Common myeloid progenitor, CD34-positive (primary cell): Measurements from ENCODE around the gene CDH13.

ENCODE experiments used
- CTCF ChIA-PET: fragments of 350-600 bp; sonication (Branson Sonifier 250); formaldehyde crosslinking; loops from one replicate; lab custom pipeline; 2021; ENCODE audit warnings: antibody characterized with exemption; lab: Charles Lee
- POLR2A ChIA-PET: fragments of 350-600 bp; sonication (Branson Sonifier 250); formaldehyde crosslinking; loops from one replicate; lab custom pipeline; 2021; ENCODE audit warnings: antibody characterized with exemption; lab: Charles Lee
- DNase-seq, 3 donors: peaks; one replicate each; pipeline versions ENCODE4 v3.0.0 to v3.0.0-alpha.2; 2013
- H3K27ac ChIP-seq, 2 experiments: 1 replicate in 1 of 2; 2 replicates in 1 of 2; pipeline ENCODE4 v1.7.0; 2013; ENCODE audit warnings: inconsistent platforms in 2 of 2, low read length in 2 of 2, mild to moderate bottlenecking in 2 of 2, low read depth in 1 of 2, moderate library complexity in 1 of 2; ENCODE audit not compliant: severe bottlenecking in 2 of 2, insufficient read depth in 1 of 2, poor library complexity in 1 of 2
- H3K27me3 ChIP-seq, 5 experiments: replicated peaks in 2 of 5; 1 replicate in 3 of 5; 2 replicates in 2 of 5; pipeline versions ENCODE4 v1.6.1 to v1.7.0; 2013; ENCODE audit warnings: low read length in 4 of 5, mild to moderate bottlenecking in 2 of 5, moderate library complexity in 2 of 5, inconsistent platforms in 1 of 5; ENCODE audit not compliant: insufficient read depth in 5 of 5, control insufficient read depth in 4 of 5
- H3K36me3 ChIP-seq, 4 experiments: 1 replicate in 2 of 4; 2 replicates in 2 of 4; pipeline versions ENCODE4 v1.6.1 to v1.7.0; 2013; ENCODE audit warnings: low read length in 3 of 4, control low read depth in 1 of 4, mild to moderate bottlenecking in 1 of 4; ENCODE audit not compliant: control insufficient read depth in 4 of 4, insufficient read depth in 4 of 4
- H3K4me1 ChIP-seq, 4 experiments: 1 replicate in 3 of 4; 2 replicates in 1 of 4; pipeline versions ENCODE4 v1.6.1 to v1.7.1; 2013; ENCODE audit warnings: low read length in 3 of 4, mild to moderate bottlenecking in 3 of 4, control low read depth in 1 of 4, inconsistent platforms in 1 of 4, moderate library complexity in 1 of 4; ENCODE audit not compliant: control insufficient read depth in 4 of 4, insufficient read depth in 4 of 4; ENCODE audit errors: control extremely low read depth in 1 of 4
- H3K4me3 ChIP-seq, 7 experiments: 1 replicate in 4 of 7; 2 replicates in 3 of 7; pipeline versions ENCODE4 v1.5.1 to v1.7.0; 2013; ENCODE audit warnings: mild to moderate bottlenecking in 7 of 7, low read length in 6 of 7, moderate library complexity in 6 of 7, inconsistent platforms in 2 of 7, low read depth in 2 of 7, control low read depth in 1 of 7; ENCODE audit not compliant: insufficient read depth in 4 of 7, control insufficient read depth in 1 of 7; ENCODE audit errors: extremely low read depth in 1 of 7
- H3K9me3 ChIP-seq, 5 experiments: 1 replicate in 4 of 5; 2 replicates in 1 of 5; pipeline versions ENCODE4 v1.6.1 to v1.7.1; 2013; ENCODE audit warnings: low read length in 4 of 5, mild to moderate bottlenecking in 2 of 5, inconsistent platforms in 1 of 5, low read depth in 1 of 5, moderate library complexity in 1 of 5; ENCODE audit not compliant: control insufficient read depth in 4 of 5, insufficient read depth in 2 of 5; ENCODE audit errors: control extremely low read depth in 1 of 5
- WGBS: methylation state at CpG from one replicate; pipeline ENCODE4 v1.1.5; 2013; ENCODE audit not compliant: insufficient coverage; 5-methylcytosine and 5-hydroxymethylcytosine counted together

Gene CDH13

GRCh38 chr16:82835487-82836155 is 208.9 kb downstream of the CDH13 start:
- CTCF ChIA-PET: no interaction called here
- Histone ChIP-seq H3K9me3 (no peaks in the 10 kb centered on the region), H3K27me3 (peaks cover 0 to 2% (median 0%) of the 10 kb centered on the region in 5 experiments), H3K4me1 (no peaks in the 10 kb centered on the region), H3K4me3 (no peak overlapping the region), H3K27ac (no peak overlapping the region), H3K36me3 (no peaks in the 10 kb centered on the region)
- POLR2A ChIA-PET: no interaction called here
- 92% methylated on average over 4 of the region's 5 CpGs for WGBS
- DNase-seq: no peak

- H3K4me1 ChIP-seq: no peaks in the 10 kb centered on the region
- H3K27ac ChIP-seq: no peak overlapping the region
- H3K4me3 ChIP-seq: no peak overlapping the region
- H3K27me3 ChIP-seq: no peaks in the 10 kb centered on the region
- H3K36me3 ChIP-seq: no peaks in the 10 kb centered on the region
- no peak for DNase-seq
- peaks cover 0 to 4% (median 0%) of the 10 kb centered on the region in 5 experiments for H3K9me3 ChIP-seq
- ChIA-PET POLR2A (no interaction called here), CTCF (no interaction called here)
- WGBS: 90% methylated on average over 3 of the region's 3 CpGs
Observed at GRCh38 chr16:82841108-82841507, 214.3 kb downstream of the CDH13 start.

GRCh38 chr16:82843606-82844271 is 217.0 kb downstream of the CDH13 start:
- 89% methylated on average over 2 of the region's 5 CpGs for WGBS

GRCh38 chr16:82845116-82845515 is 218.3 kb downstream of the CDH13 start:
- 95% methylated on average over 3 of the region's 3 CpGs for WGBS
- no peaks in the 10 kb centered on the region for H3K36me3 ChIP-seq
- ChIA-PET CTCF (no interaction called here), POLR2A (no interaction called here)
- no peaks in the 10 kb centered on the region for H3K27me3 ChIP-seq
- no peak for DNase-seq
- peaks cover 0 to 4% (median 0%) of the 10 kb centered on the region in 5 experiments for H3K9me3 ChIP-seq
- no peak overlapping the region for H3K4me3 ChIP-seq
- H3K4me1 ChIP-seq: no peaks in the 10 kb centered on the region
- H3K27ac ChIP-seq: no peak overlapping the region

More at GRCh38 chr16:82843606-82844271, 217.0 kb downstream of the CDH13 start:
- no peak overlapping the region for H3K4me3 ChIP-seq
- H3K27me3 ChIP-seq: no peaks in the 10 kb centered on the region
- ChIA-PET POLR2A (no interaction called here), CTCF (no interaction called here)
- no peak for DNase-seq
- peaks cover 0 to 4% (median 0%) of the 10 kb centered on the region in 5 experiments for H3K9me3 ChIP-seq
- H3K27ac ChIP-seq: no peak overlapping the region
- no peaks in the 10 kb centered on the region for H3K4me1 ChIP-seq
- no peaks in the 10 kb centered on the region for H3K36me3 ChIP-seq

- H3K36me3 ChIP-seq: no peaks in the 10 kb centered on the region
- no peaks in the 10 kb centered on the region for H3K27me3 ChIP-seq
- peaks cover 0 to 4% (median 0%) of the 10 kb centered on the region in 5 experiments for H3K9me3 ChIP-seq
- WGBS: 100% methylated on average over 1 of the region's 1 CpG
- DNase-seq: no peak
- POLR2A ChIA-PET: no interaction called here
- no peak overlapping the region for H3K4me3 ChIP-seq
- no peak overlapping the region for H3K27ac ChIP-seq
- no peaks in the 10 kb centered on the region for H3K4me1 ChIP-seq
- CTCF ChIA-PET: no interaction called here
Observed at GRCh38 chr16:82846806-82847205, 220.0 kb downstream of the CDH13 start.

GRCh38 chr16:82848013-82848412 is 221.2 kb downstream of the CDH13 start:
- DNase-seq: no peak
- H3K36me3 ChIP-seq: no peaks in the 10 kb centered on the region
- ChIA-PET CTCF (no interaction called here), POLR2A (no interaction called here)
- no peaks in the 10 kb centered on the region for H3K4me1 ChIP-seq
- H3K9me3 ChIP-seq: peaks cover 0 to under 1% (median 0%) of the 10 kb centered on the region in 5 experiments
- peaks cover 0 to 2% (median 0%) of the 10 kb centered on the region in 5 experiments for H3K27me3 ChIP-seq
- H3K27ac ChIP-seq: no peak overlapping the region
- no peak overlapping the region for H3K4me3 ChIP-seq

GRCh38 chr16:82852388-82853008 is 225.7 kb downstream of the CDH13 start:
- WGBS: 80% methylated on average over 2 of the region's 3 CpGs
- Histone ChIP-seq H3K36me3 (no peaks in the 10 kb centered on the region), H3K9me3 (no peaks in the 10 kb centered on the region), H3K4me1 (no peaks in the 10 kb centered on the region), H3K27me3 (peaks cover 0 to 2% (median 0%) of the 10 kb centered on the region in 5 experiments), H3K27ac (no peak overlapping the region), H3K4me3 (no peak overlapping the region)
- ChIA-PET POLR2A (no interaction called here), CTCF (interaction anchor here (0.6 kb wide), 1 partner anchor 49 kb away, joined by 3 read pairs; no protein-coding TSS in a partner anchor)
- no peak for DNase-seq
